Keratinocyte (primary cell): ENCODE data around the gene RAD18. TPM values are rescaled to one million over a fixed set of nuclear protein-coding genes. Genes with fewer than 3 reads are reported as not detected.

Source experiments
- DNase-seq: peaks from one replicate; pipeline ENCODE4 v3.0.0-alpha.2; 2011; ENCODE audit warnings: low read depth, missing footprints, low spot score
- FAIRE-seq: peaks from 2 replicates; lab custom pipeline; 2011; peaks lifted over from hg19 to GRCh38; lab: Jason Lieb, UNC
- H2AFZ ChIP-seq: 2 replicates; pipeline ENCODE4 v1.6.0; 2012; ENCODE audit warnings: low read length, control low read depth, inconsistent platforms; ENCODE audit not compliant: control insufficient read depth
- H3K27ac ChIP-seq: 2 replicates; pipeline ENCODE4 v1.5.1; 2011; ENCODE audit warnings: low read length; ENCODE audit not compliant: control insufficient read depth, insufficient read depth
- H3K27me3 ChIP-seq: 3 replicates; pipeline ENCODE4 v1.6.0; 2011; ENCODE audit warnings: low read length; ENCODE audit not compliant: control insufficient read depth, insufficient read depth; ENCODE audit errors: extremely low read depth
- H3K36me3 ChIP-seq, 2 experiments: 2 replicates in 1 of 2; 3 replicates in 1 of 2; pipeline ENCODE4 v1.5.1; 2011; ENCODE audit warnings: low read length in 2 of 2, mild to moderate bottlenecking in 1 of 2; ENCODE audit not compliant: control insufficient read depth in 2 of 2, insufficient read depth in 2 of 2; ENCODE audit errors: extremely low read depth in 1 of 2
- H3K4me1 ChIP-seq: 3 replicates; pipeline ENCODE4 v1.5.1; 2011; ENCODE audit warnings: low read length; ENCODE audit not compliant: control insufficient read depth, insufficient read depth; ENCODE audit errors: extremely low read depth
- H3K4me2 ChIP-seq: 3 replicates; pipeline ENCODE4 v1.6.0; 2011; ENCODE audit warnings: low read depth, low read length; ENCODE audit not compliant: control insufficient read depth, insufficient read depth; ENCODE audit errors: extremely low read depth
- H3K4me3 ChIP-seq, 3 experiments: fragments of 200-600 bp in 1 of 3; sonication (generic) in 1 of 3; 2 replicates in 2 of 3; 3 replicates in 1 of 3; pipeline ENCODE4 v1.5.1; 2011 to 2016; ENCODE audit warnings: low read length in 3 of 3, mild to moderate bottlenecking in 3 of 3, control low read depth in 2 of 3, inconsistent platforms in 1 of 3, low read depth in 1 of 3, mixed read lengths in 1 of 3, mixed run types in 1 of 3, moderate library complexity in 1 of 3; ENCODE audit not compliant: control insufficient read depth in 2 of 3, insufficient read depth in 2 of 3; ENCODE audit errors: extremely low read depth in 1 of 3
- H3K79me2 ChIP-seq: 2 replicates; pipeline ENCODE4 v1.6.0; 2012; ENCODE audit warnings: low read length; ENCODE audit not compliant: control insufficient read depth, insufficient read depth
- H3K9ac ChIP-seq: 3 replicates; pipeline ENCODE4 v1.6.0; 2011; ENCODE audit warnings: low read length; ENCODE audit not compliant: control insufficient read depth, insufficient read depth; ENCODE audit errors: extremely low read depth
- H3K9me1 ChIP-seq: 3 replicates; pipeline ENCODE4 v1.6.0; 2011; ENCODE audit warnings: low read length; ENCODE audit not compliant: control insufficient read depth, insufficient read depth; ENCODE audit errors: extremely low read depth
- H3K9me3 ChIP-seq: 2 replicates; pipeline ENCODE4 v1.5.1; 2012; ENCODE audit warnings: low read depth, low read length; ENCODE audit not compliant: control insufficient read depth
- H4K20me1 ChIP-seq: 3 replicates; pipeline ENCODE4 v1.6.0; 2011; ENCODE audit warnings: low read length; ENCODE audit not compliant: control insufficient read depth, insufficient read depth; ENCODE audit errors: extremely low read depth
- CTCF ChIP-seq, 3 experiments: IDR thresholded peaks in 1 of 3; conservative IDR thresholded peaks in 1 of 3; optimal IDR thresholded peaks in 1 of 3; 2 replicates in 2 of 3; 3 replicates in 1 of 3; pipeline versions ENCODE3 to v1.5.1; 2011; ENCODE audit warnings: low read length in 3 of 3, mild to moderate bottlenecking in 3 of 3, moderate library complexity in 2 of 3, control low read depth in 1 of 3, inconsistent platforms in 1 of 3; ENCODE audit not compliant: insufficient read depth in 2 of 3; ENCODE audit errors: extremely low read depth in 1 of 3
- EZH2 ChIP-seq: IDR thresholded peaks from one replicate; pipeline ENCODE4 v1.6.1; 2012; ENCODE audit warnings: inconsistent platforms, mild to moderate bottlenecking, low read length, moderate library complexity
- dilution Hi-C: fragments of 300-500 bp; cut with MboI; formaldehyde crosslinking; loops from one replicate; pipeline ENCODE4 v1.7.0; 2020; ENCODE audit warnings: low sequenced_read_pairs; ENCODE audit not compliant: extremely low pct_ligation_motif_present
- polyA plus RNA-seq, 5 experiments: library from polyadenylated mRNA; depleted of rRNA in 3 of 5; stranded (reverse) in 3 of 5; stranded (forward) in 1 of 5; unstranded in 1 of 5; fragments of >200 nt; gene quantifications; 1 replicate in 1 of 5; 2 replicates in 3 of 5; 3 replicates in 1 of 5; pipeline versions ENCODE4 v1.2.1 to v1.2.3, GENCODE V29; 2011 to 2012; ENCODE audit warnings: missing spikeins in 2 of 5, low read depth in 1 of 5, low replicate concordance in 1 of 5

Gene RAD18
- polyA plus RNA-seq, 1 donor (not counting 4 experiments of a cell fraction or from before 2014, with no cell fraction given): 16.0 TPM

GRCh38 chr3:8893001-8893400 is 70.3 kb downstream of the RAD18 start:
- no peak for FAIRE-seq
- Histone ChIP-seq H3K27ac (no peak overlapping the region), H3K4me1 (no peaks in the 10 kb centered on the region), H3K9me3 (no peaks in the 10 kb centered on the region), H3K4me3 (no peak overlapping the region), H3K9me1 (no peaks in the 10 kb centered on the region), H3K36me3 (no peaks in the 10 kb centered on the region), H3K27me3 (no peaks in the 10 kb centered on the region), H3K9ac (no peak overlapping the region), H2AFZ (no peak overlapping the region), H3K4me2 (no peak overlapping the region), H4K20me1 (no peaks in the 10 kb centered on the region), H3K79me2 (no peaks in the 10 kb centered on the region)
- DNase-seq: no peak
- dilution Hi-C loops: no loop called here
- TF ChIP-seq CTCF (optimal IDR thresholded peaks at IDR 0.05 in 1 of 3, IDR thresholded peaks at IDR 0.05 in 1 of 3, conservative IDR thresholded peaks at IDR 0.05 in 1 of 3; ENCODE audit: extremely low read depth in 1 of 3, insufficient read depth in 2 of 3, low read length in 3 of 3): no peak
- TF ChIP-seq EZH2: no peak

GRCh38 chr3:8891774-8892173 is 71.5 kb downstream of the RAD18 start:
- H2AFZ ChIP-seq: no peak overlapping the region
- no peaks in the 10 kb centered on the region for H3K9me1 ChIP-seq
- no peaks in the 10 kb centered on the region for H3K79me2 ChIP-seq
- no peaks in the 10 kb centered on the region for H3K27me3 ChIP-seq
- dilution Hi-C loops: no loop called here
- FAIRE-seq (no peak), DNase-seq (no peak)
- no peak overlapping the region for H3K4me3 ChIP-seq
- H3K9ac ChIP-seq: no peak overlapping the region
- H3K9me3 ChIP-seq: no peaks in the 10 kb centered on the region
- H3K4me1 ChIP-seq: no peaks in the 10 kb centered on the region
- H4K20me1 ChIP-seq: no peaks in the 10 kb centered on the region
- TF ChIP-seq EZH2 (no peak), CTCF (optimal IDR thresholded peaks at IDR 0.05 in 1 of 3, IDR thresholded peaks at IDR 0.05 in 1 of 3, conservative IDR thresholded peaks at IDR 0.05 in 1 of 3; ENCODE audit: extremely low read depth in 1 of 3, insufficient read depth in 2 of 3, low read length in 3 of 3) (no peak)
- no peak overlapping the region for H3K27ac ChIP-seq
- H3K36me3 ChIP-seq: no peaks in the 10 kb centered on the region
- H3K4me2 ChIP-seq: no peak overlapping the region
